Stimulated activated naive CD8-positive, alpha-beta T cell treated with anti-CD3 and anti-CD28 coated beads, Interleukin-15, amount 100 ng/mL, for 72 hours (primary cell): ENCODE measurements around the gene A4GALT.
A peak's percentile ranks its signal among the peaks of the same experiment; 100 is the strongest.
"Not testable (repeated sequence)": the region's sequence is repeated elsewhere in the genome, so short reads cannot be mapped to it uniquely, and the experiment has no call there.

Source experiments
- ATAC-seq: fragments of 150-1000 bp; cut with Tn5 transposase; 2 replicates; pipeline ENCODE4 v1.10.0; 2021; ENCODE audit warnings: mild to moderate bottlenecking, moderate library complexity
- DNase-seq, 2 donors: peaks; one replicate each; pipeline ENCODE4 v3.0.0; 2021 to 2022
- H3K27ac Mint-ChIP-seq, 2 donors: one replicate each; pipeline ENCODE4 v1.8.0; 2022; ENCODE audit warnings: mild to moderate bottlenecking in 2 of 2, mixed read lengths in 2 of 2, moderate library complexity in 2 of 2
- H3K27me3 Mint-ChIP-seq: one replicate; pipeline ENCODE4 v1.8.0; 2022; ENCODE audit warnings: mixed read lengths
- H3K4me1 Mint-ChIP-seq: one replicate; pipeline ENCODE4 v1.8.0; 2022; ENCODE audit warnings: mild to moderate bottlenecking, mixed read lengths
- H3K4me3 Mint-ChIP-seq, 2 donors: one replicate each; pipeline ENCODE4 v1.8.0; 2022; ENCODE audit warnings: mild to moderate bottlenecking in 2 of 2, mixed read lengths in 2 of 2, moderate library complexity in 1 of 2
- H3K9me3 Mint-ChIP-seq, 2 donors: one replicate each; pipeline ENCODE4 v1.8.0; 2022; ENCODE audit warnings: mixed read lengths in 2 of 2

The A4GALT gene

GRCh38 chr22:42752230-42752746, 31.6 kb upstream of the A4GALT start:
- no peaks in the 10 kb centered on the region for H3K4me1 Mint-ChIP-seq
- ATAC-seq (no peak), DNase-seq (no peak)
- no peaks in the 10 kb centered on the region for H3K9me3 Mint-ChIP-seq
- no peak overlapping the region for H3K27ac Mint-ChIP-seq
- H3K4me3 Mint-ChIP-seq, result no peak overlapping the region
- no peaks in the 10 kb centered on the region for H3K27me3 Mint-ChIP-seq

GRCh38 chr22:42750421-42750820, 29.8 kb upstream of the A4GALT start:
- H3K27me3 Mint-ChIP-seq, result not testable (repeated sequence)

DNA sequence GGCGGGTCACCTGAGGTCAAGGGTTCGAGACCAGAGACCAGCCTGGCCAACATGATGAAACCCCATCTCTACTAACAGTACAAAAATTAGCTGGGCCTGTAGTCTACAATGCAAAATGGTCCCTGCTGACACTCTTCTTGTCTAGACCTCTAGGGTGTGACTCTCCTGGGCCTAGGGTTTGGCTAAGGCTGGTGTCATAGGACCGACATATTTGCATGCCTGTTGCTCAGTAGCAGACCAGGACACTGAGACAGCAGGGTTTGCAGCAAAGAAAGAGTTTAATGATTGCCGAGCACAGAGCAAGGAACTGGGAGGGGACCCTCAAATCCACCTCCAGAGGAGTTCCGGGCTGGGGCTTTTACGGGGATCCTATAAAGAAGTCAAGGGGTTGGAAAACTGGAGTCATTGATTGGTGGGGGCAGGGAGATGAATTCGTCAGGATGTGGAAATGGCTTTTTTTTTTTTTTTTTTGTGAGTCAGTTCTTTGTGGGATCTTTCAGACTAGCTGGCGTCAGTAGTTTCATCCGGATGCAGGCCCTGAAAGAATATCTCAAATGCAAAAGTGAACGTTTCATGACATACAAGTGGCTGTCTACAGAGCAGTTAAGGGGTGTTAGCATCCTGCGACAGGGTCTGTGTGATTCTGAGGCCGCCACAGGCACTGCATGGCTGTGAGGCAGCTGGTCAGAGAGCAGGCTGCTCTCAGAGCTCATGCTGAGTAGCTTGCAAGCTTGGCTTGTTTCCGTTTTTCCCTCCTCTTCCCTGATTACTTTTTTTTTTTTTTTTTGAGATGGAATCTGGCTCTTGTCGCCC, 27.2 kb upstream of the A4GALT start:
- Mint-ChIP-seq H3K4me1 (no peaks in the 10 kb centered on the region), H3K27me3 (no peaks in the 10 kb centered on the region), H3K4me3 (no peak overlapping the region), H3K27ac (no peak overlapping the region), H3K9me3 (no peaks in the 10 kb centered on the region)
- ATAC-seq, result no peak
- DNase-seq, result no peak

More at GRCh38 chr22:42750421-42750820, 29.8 kb upstream of the A4GALT start:
- not testable (repeated sequence) for H3K9me3 Mint-ChIP-seq, H3K4me3 Mint-ChIP-seq, ATAC-seq, DNase-seq, H3K4me1 Mint-ChIP-seq, H3K27ac Mint-ChIP-seq

GRCh38 chr22:42745118-42745517, 24.4 kb upstream of the A4GALT start:
- no peaks in the 10 kb centered on the region for H3K9me3 Mint-ChIP-seq
- peaks cover 8% of the 10 kb centered on the region for H3K27me3 Mint-ChIP-seq
- DNase-seq (no peak), ATAC-seq (no peak)
- H3K4me1 Mint-ChIP-seq, result no peaks in the 10 kb centered on the region
- H3K27ac Mint-ChIP-seq, result no peak overlapping the region
- H3K4me3 Mint-ChIP-seq, result no peak overlapping the region

- ATAC-seq (no peak), DNase-seq (no peak)
- Mint-ChIP-seq H3K27ac (no peak overlapping the region), H3K9me3 (no peaks in the 10 kb centered on the region), H3K27me3 (peaks cover 8% of the 10 kb centered on the region), H3K4me1 (no peaks in the 10 kb centered on the region), H3K4me3 (no peak overlapping the region)
These were observed 22.9 kb upstream of the A4GALT start for GRCh38 chr22:42743501-42743991.

DNA sequence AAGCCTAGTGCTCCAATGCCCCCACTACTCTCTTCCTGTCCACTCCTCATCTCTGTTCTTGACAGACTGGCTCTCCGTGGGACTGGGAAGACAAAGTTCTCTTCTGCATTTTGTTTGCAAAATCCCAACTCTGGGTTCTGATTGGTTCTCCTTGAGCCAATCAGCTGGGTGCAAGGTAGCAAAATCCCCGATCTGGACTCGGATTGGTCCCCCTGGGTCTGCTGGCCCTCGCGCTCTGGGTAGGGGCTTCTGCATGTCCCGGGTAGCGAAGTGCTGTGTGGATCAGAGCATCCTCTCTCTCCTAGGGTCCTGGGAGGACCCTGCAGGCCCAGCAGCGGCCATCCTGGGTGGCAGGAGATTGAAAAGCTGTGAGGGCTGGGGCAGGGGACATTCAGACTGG, 22.3 kb upstream of the A4GALT start:
- DNase-seq, result no peak
- Mint-ChIP-seq H3K4me1 (no peaks in the 10 kb centered on the region), H3K4me3 (no peak overlapping the region), H3K27me3 (peaks cover 8% of the 10 kb centered on the region), H3K27ac (no peak overlapping the region), H3K9me3 (no peaks in the 10 kb centered on the region)
- no peak for ATAC-seq

- DNase-seq, H3K4me3 Mint-ChIP-seq, ATAC-seq, H3K27ac Mint-ChIP-seq, H3K4me1 Mint-ChIP-seq, H3K9me3 Mint-ChIP-seq: not testable (repeated sequence)
- H3K27me3 Mint-ChIP-seq, result peaks cover 16% of the 10 kb centered on the region
These were observed 19.6 kb upstream of the A4GALT start for GRCh38 chr22:42740320-42740719.

GRCh38 chr22:42734406-42734805, 13.7 kb upstream of the A4GALT start:
- no peak for DNase-seq

GRCh38 chr22:42733394-42733793, 12.7 kb upstream of the A4GALT start:
- not testable (repeated sequence) for H3K27ac Mint-ChIP-seq, H3K4me1 Mint-ChIP-seq, H3K27me3 Mint-ChIP-seq, DNase-seq, H3K9me3 Mint-ChIP-seq, H3K4me3 Mint-ChIP-seq, ATAC-seq

More at GRCh38 chr22:42734406-42734805, 13.7 kb upstream of the A4GALT start:
- no peaks in the 10 kb centered on the region for H3K9me3 Mint-ChIP-seq
- no peaks in the 10 kb centered on the region for H3K4me1 Mint-ChIP-seq
- H3K4me3 Mint-ChIP-seq, result no peak overlapping the region
- no peak for ATAC-seq
- H3K27ac Mint-ChIP-seq, result no peak overlapping the region
- peaks cover 8% of the 10 kb centered on the region for H3K27me3 Mint-ChIP-seq

- H3K27ac Mint-ChIP-seq, result no peak overlapping the region
- H3K9me3 Mint-ChIP-seq, result no peaks in the 10 kb centered on the region
- H3K4me3 Mint-ChIP-seq, result no peak overlapping the region
- DNase-seq (no peak), ATAC-seq (no peak)
- peaks cover 14% of the 10 kb centered on the region for H3K27me3 Mint-ChIP-seq
- no peaks in the 10 kb centered on the region for H3K4me1 Mint-ChIP-seq
These were observed 11.4 kb upstream of the A4GALT start for GRCh38 chr22:42732081-42732480.

GRCh38 chr22:42726811-42727210, 6.1 kb upstream of the A4GALT start:
- H3K4me1 Mint-ChIP-seq, result peaks cover 2% of the 10 kb centered on the region
- no peaks in the 10 kb centered on the region for H3K9me3 Mint-ChIP-seq
- DNase-seq (no peak), ATAC-seq (no peak)
- no peak overlapping the region for H3K27ac Mint-ChIP-seq
- H3K27me3 Mint-ChIP-seq, result peaks cover 35% of the 10 kb centered on the region
- no peak overlapping the region for H3K4me3 Mint-ChIP-seq

DNA sequence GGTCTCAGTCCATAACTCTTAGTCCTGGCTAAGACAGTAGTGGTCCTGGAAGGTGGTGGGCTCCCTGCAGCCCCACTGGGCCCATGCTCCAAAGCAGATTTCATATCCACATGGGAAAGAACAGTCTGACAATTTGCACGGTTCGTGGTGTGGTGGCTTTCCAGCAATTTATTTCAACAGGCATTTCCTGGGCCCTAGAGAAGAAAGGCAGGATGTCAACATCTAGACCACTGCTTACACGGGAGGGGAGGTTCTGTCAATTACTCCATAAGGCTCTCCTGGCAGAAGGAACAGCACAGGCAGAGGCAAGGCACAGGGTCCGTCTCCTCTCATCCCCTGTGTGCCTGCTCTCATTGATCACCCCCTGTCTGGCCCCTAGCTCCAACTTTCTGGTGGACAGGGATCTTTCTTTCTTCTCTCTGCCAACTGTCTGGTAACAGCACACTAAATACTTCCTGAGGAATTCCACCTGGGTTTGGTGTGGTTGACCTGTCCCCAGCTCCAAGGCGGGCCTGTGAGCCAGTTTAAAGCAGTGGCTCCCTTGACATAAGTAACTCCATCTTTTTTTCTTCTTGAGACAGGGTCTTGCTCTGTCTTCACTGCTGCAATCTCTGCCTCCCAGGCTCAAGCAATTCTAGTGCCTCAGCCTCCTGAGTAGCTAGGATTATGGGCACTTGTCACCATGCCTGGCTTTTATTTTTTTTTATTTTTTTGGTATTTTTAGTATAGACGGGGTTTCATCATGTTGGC, 5.1 kb upstream of the A4GALT start:
- DNase-seq (no peak), ATAC-seq (no peak)
- Mint-ChIP-seq H3K9me3 (no peaks in the 10 kb centered on the region), H3K4me1 (peaks cover 12% of the 10 kb centered on the region), H3K27ac (no peak overlapping the region), H3K4me3 (no peak overlapping the region), H3K27me3 (peaks cover 46% of the 10 kb centered on the region)

- ATAC-seq (no peak), DNase-seq (no peak)
- no peak overlapping the region for H3K4me3 Mint-ChIP-seq
- peaks cover 22% of the 10 kb centered on the region for H3K4me1 Mint-ChIP-seq
- H3K9me3 Mint-ChIP-seq, result no peaks in the 10 kb centered on the region
- H3K27ac Mint-ChIP-seq, result no peak overlapping the region
- peaks cover 58% of the 10 kb centered on the region for H3K27me3 Mint-ChIP-seq
These were observed 3.4 kb upstream of the A4GALT start for GRCh38 chr22:42724062-42724461.

DNA sequence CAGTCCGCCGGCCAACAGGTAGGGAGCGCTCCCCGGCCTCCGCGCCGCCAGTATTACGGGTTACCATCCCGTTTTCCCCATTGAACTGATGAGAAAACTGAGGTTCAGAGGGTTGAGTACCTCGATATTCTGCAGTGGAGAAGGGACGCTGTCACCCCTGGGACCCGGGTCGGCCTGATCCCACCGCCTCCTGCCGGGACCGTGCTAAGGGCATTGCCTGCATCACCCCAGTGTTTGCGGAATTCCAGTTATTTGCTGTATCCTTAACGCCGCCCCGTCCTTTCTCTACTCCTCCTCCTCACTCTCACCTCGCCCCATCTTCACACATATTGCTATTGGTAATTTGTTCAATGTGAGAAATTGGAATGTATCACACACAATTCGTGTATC, 370 bp upstream of the A4GALT start:
- no peak for DNase-seq
- H3K4me1 Mint-ChIP-seq, result peaks cover 40% of the 10 kb centered on the region
- H3K27ac Mint-ChIP-seq, result no peak overlapping the region
- peaks cover 80% of the 10 kb centered on the region for H3K27me3 Mint-ChIP-seq
- no peaks in the 10 kb centered on the region for H3K9me3 Mint-ChIP-seq
- no peak for ATAC-seq
- H3K4me3 Mint-ChIP-seq, result peak overlapping the region; percentile 62 to 74

- ATAC-seq (no peak), DNase-seq (no peak)
- Mint-ChIP-seq H3K4me3 (peak overlapping the region; percentile 31 to 67), H3K27ac (no peak overlapping the region), H3K27me3 (peaks cover 87% of the 10 kb centered on the region), H3K9me3 (no peaks in the 10 kb centered on the region), H3K4me1 (peaks cover 40% of the 10 kb centered on the region)
These were observed 911 bp downstream of the A4GALT start for GRCh38 chr22:42719656-42720262.

GRCh38 chr22:42719133-42719532, 1.5 kb downstream of the A4GALT start:
- Mint-ChIP-seq H3K27me3 (peaks cover 89% of the 10 kb centered on the region), H3K9me3 (no peaks in the 10 kb centered on the region), H3K4me1 (peaks cover 40% of the 10 kb centered on the region), H3K27ac (no peak overlapping the region), H3K4me3 (peak overlapping the region; percentile 31 to 67)
- ATAC-seq, result no peak
- no peak for DNase-seq
